ENCODE results near the gene CDK2. TPM values are rescaled to one million over a fixed set of nuclear protein-coding genes. Genes with fewer than 3 reads are reported as not detected.

CDK2 gene
- total and polyA plus RNA-seq, 4 donors = 5.1 to 22.6 (median 8.0) TPM

- Histone ChIP-seq H3K4me3 (ENCODE audit: low read depth in 1 of 3, low read length in 3 of 3) (no peak overlapping the region), H3K36me3 (ENCODE audit: control insufficient read depth in 4 of 4, insufficient read depth in 3 of 4, low read depth in 1 of 4, low read length in 3 of 4) (no peaks in the 10 kb centered on the region), H3K27me3 (ENCODE audit: control insufficient read depth in 4 of 4, insufficient read depth in 4 of 4, low read length in 3 of 4) (no peaks in the 10 kb centered on the region), H3K9me3 (ENCODE audit: control insufficient read depth in 4 of 4, low read length in 3 of 4) (no peaks in the 10 kb centered on the region), H3K27ac (ENCODE audit: low read depth in 1 of 2, low read length in 2 of 2) (no peak overlapping the region), H3K4me1 (ENCODE audit: control insufficient read depth in 4 of 4, insufficient read depth in 4 of 4, low read length in 3 of 4) (peaks cover 0 to 9% (median 3%) of the 10 kb centered on the region in 4 donors), H3K9ac (ENCODE audit: low read depth in 1 of 2, low read length in 2 of 2) (no peak overlapping the region)
- no peak for TF ChIP-seq FOXA2 (IDR thresholded peaks at IDR 0.05)
- 92% methylated on average over 4 of the region's 4 CpGs for WGBS
- DNase-seq (ENCODE audit: low spot score) = no peak
Observed at GRCh38 chr12:56017181-56017580, 50.6 kb downstream of the CDK2 start.

- no peaks in the 10 kb centered on the region for H3K27me3 ChIP-seq (ENCODE audit: control insufficient read depth in 4 of 4, insufficient read depth in 4 of 4, low read length in 3 of 4)
- peaks cover 0 to 9% (median 3%) of the 10 kb centered on the region in 4 donors for H3K4me1 ChIP-seq (ENCODE audit: control insufficient read depth in 4 of 4, insufficient read depth in 4 of 4, low read length in 3 of 4)
Observed at GRCh38 chr12:56018356-56018755, 51.7 kb downstream of the CDK2 start.

More at GRCh38 chr12:56018356-56018755, 51.7 kb downstream of the CDK2 start:
- Histone ChIP-seq H3K9ac (ENCODE audit: low read depth in 1 of 2, low read length in 2 of 2) (no peak overlapping the region), H3K36me3 (ENCODE audit: control insufficient read depth in 4 of 4, insufficient read depth in 3 of 4, low read depth in 1 of 4, low read length in 3 of 4) (no peaks in the 10 kb centered on the region), H3K27ac (ENCODE audit: low read depth in 1 of 2, low read length in 2 of 2) (no peak overlapping the region), H3K9me3 (ENCODE audit: control insufficient read depth in 4 of 4, low read length in 3 of 4) (no peaks in the 10 kb centered on the region), H3K4me3 (ENCODE audit: low read depth in 1 of 3, low read length in 3 of 3) (no peak overlapping the region)
- no peak for DNase-seq (ENCODE audit: low spot score)
- WGBS = 100% methylated on average over 1 of the region's 1 CpG
- TF ChIP-seq FOXA1 (IDR thresholded peaks at IDR 0.05) (no peak), RAD21 (IDR thresholded peaks at IDR 0.05) (no peak), SP1 (IDR thresholded peaks at IDR 0.05) (no peak), FOXA2 (IDR thresholded peaks at IDR 0.05) (no peak), RXRA (IDR thresholded peaks at IDR 0.05) (no peak), CTCF (IDR thresholded peaks at IDR 0.05; ENCODE audit: low read depth, low read length, missing input control) (no peak), JUND (IDR thresholded peaks at IDR 0.05) (no peak), HNF4G (IDR thresholded peaks at IDR 0.05) (no peak), ATF3 (IDR thresholded peaks at IDR 0.05) (no peak), NR2F2 (IDR thresholded peaks at IDR 0.05) (no peak), YY1 (IDR thresholded peaks at IDR 0.05) (no peak), EGR1 (IDR thresholded peaks at IDR 0.05; ENCODE audit: low read depth in 2 of 2) (no peak), TAF1 (conservative IDR thresholded peaks at IDR 0.05) (no peak), HNF4A (conservative IDR thresholded peaks at IDR 0.05) (no peak), GABPA (IDR thresholded peaks at IDR 0.05 in 1 of 2, conservative IDR thresholded peaks at IDR 0.05 in 1 of 2) (no peak)
- TF ChIP-seq, protein P1, sequence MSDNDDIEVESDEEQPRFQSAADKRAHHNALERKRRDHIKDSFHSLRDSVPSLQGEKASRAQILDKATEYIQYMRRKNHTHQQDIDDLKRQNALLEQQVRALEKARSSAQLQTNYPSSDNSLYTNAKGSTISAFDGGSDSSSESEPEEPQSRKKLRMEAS (IDR thresholded peaks at IDR 0.05) = no peak
- TF ChIP-seq, protein P2, sequence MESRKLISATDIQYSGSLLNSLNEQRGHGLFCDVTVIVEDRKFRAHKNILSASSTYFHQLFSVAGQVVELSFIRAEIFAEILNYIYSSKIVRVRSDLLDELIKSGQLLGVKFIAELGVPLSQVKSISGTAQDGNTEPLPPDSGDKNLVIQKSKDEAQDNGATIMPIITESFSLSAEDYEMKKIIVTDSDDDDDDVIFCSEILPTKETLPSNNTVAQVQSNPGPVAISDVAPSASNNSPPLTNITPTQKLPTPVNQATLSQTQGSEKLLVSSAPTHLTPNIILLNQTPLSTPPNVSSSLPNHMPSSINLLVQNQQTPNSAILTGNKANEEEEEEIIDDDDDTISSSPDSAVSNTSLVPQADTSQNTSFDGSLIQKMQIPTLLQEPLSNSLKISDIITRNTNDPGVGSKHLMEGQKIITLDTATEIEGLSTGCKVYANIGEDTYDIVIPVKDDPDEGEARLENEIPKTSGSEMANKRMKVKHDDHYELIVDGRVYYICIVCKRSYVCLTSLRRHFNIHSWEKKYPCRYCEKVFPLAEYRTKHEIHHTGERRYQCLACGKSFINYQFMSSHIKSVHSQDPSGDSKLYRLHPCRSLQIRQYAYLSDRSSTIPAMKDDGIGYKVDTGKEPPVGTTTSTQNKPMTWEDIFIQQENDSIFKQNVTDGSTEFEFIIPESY (IDR thresholded peaks at IDR 0.05) = no peak
- TF ChIP-seq, protein P3, sequence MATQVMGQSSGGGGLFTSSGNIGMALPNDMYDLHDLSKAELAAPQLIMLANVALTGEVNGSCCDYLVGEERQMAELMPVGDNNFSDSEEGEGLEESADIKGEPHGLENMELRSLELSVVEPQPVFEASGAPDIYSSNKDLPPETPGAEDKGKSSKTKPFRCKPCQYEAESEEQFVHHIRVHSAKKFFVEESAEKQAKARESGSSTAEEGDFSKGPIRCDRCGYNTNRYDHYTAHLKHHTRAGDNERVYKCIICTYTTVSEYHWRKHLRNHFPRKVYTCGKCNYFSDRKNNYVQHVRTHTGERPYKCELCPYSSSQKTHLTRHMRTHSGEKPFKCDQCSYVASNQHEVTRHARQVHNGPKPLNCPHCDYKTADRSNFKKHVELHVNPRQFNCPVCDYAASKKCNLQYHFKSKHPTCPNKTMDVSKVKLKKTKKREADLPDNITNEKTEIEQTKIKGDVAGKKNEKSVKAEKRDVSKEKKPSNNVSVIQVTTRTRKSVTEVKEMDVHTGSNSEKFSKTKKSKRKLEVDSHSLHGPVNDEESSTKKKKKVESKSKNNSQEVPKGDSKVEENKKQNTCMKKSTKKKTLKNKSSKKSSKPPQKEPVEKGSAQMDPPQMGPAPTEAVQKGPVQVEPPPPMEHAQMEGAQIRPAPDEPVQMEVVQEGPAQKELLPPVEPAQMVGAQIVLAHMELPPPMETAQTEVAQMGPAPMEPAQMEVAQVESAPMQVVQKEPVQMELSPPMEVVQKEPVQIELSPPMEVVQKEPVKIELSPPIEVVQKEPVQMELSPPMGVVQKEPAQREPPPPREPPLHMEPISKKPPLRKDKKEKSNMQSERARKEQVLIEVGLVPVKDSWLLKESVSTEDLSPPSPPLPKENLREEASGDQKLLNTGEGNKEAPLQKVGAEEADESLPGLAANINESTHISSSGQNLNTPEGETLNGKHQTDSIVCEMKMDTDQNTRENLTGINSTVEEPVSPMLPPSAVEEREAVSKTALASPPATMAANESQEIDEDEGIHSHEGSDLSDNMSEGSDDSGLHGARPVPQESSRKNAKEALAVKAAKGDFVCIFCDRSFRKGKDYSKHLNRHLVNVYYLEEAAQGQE (IDR thresholded peaks at IDR 0.05) = no peak
